GM21825 (cell line): Measurements from ENCODE around the gene MLLT3.

Source experiments
- ATAC-seq: cut with Tn5 transposase; IDR thresholded peaks from one replicate; pipeline ENCODE4 v1.9.1; 2021; ENCODE audit warnings: mild to moderate bottlenecking, moderate library complexity; ENCODE audit not compliant: unreplicated experiment

Gene MLLT3

DNA sequence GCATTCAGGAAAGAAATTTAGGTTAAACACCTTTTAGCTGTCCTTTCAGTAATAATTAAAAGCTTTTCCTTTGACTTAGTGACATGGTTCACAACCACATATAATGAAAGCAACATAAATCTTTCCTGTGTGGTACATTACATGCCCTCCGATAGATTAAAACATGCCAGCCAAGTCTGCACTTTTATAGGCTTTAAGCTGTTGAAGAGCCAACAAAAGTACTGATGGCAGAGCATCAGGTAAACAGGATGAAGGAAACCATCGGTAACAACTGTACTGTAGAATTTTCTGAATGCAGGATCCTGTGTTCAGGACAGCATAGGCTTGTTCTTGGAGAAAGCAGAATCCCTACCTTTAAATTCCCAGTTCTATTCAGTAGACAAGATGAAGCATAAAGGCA lies 226.6 kb downstream of the MLLT3 start:
- no peak for ATAC-seq

DNA sequence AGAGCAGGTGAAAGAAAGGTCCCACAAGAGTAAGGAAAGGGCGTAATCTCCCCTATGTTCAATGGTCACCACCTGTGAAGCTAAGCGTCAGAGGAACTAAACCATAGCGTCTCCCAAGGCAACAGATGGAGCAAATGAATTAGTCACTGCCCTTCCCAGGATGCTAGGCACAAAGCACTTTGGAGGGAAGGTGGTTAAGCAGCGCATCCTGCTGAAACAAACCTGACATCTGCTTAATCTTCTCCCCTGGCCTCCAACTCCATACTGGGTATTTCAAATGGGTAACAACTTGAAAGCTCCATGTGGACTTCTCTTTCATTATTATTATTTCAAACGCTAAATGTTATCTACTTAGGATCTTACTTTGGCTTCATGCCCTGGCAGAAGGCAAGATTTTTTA lies 227.3 kb downstream of the MLLT3 start:
- ATAC-seq = no peak

DNA sequence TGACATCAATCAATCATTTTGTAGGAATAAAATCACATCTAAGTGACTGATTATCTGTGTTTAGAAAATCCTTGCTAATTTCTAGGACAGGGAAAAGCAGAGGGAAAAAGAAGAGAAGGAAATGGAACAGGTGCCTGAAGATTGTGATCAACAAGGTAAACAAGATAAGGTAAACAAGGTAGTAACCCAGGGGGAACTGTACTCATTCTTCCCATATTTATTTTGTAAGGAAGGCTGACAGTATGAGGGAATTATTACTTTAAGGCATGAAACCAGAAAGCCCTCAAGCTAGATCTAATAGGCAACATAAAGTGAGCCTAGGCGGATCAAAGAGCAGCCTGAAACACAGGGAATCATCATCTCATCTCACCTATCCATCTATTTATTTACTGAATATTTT lies 231.1 kb downstream of the MLLT3 start:
- no peak for ATAC-seq

DNA sequence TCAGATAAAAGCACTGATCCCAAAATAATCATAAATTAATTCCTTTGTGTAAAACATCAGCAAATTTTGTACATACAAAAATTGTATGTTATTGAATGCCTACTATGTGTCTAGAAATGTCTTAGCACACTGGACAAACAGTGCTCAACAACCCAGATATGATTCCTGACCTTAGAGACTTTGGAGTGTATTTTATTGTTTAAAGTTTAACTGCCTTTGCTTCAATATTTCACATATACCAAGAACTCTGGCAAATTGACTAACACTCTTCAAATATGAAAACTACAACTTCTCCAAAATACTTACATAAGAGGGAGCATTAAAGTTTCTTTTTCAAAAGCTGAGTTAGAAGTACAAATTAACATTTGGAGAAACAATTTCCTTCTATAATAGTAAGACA lies 231.9 kb downstream of the MLLT3 start:
- ATAC-seq = no peak

DNA sequence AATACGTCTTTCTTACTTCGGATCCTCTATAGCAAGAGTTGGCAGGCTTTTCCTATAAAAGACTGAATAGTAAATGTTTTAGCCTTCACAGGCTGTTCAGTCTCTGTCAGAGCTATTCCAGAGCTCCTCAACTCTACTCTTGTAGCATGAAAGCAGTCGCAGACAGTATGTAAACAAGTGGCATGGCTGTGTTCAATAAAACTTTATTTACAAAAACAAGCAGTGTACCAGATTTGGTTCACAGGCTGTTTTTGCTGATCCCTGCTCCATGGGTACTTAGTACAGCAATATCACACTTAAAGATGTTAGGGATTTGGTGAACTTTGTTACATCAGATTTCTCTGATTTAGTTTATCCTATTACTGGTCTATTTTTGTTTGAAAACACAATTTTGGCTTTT lies 235.2 kb downstream of the MLLT3 start:
- ATAC-seq = no peak

DNA sequence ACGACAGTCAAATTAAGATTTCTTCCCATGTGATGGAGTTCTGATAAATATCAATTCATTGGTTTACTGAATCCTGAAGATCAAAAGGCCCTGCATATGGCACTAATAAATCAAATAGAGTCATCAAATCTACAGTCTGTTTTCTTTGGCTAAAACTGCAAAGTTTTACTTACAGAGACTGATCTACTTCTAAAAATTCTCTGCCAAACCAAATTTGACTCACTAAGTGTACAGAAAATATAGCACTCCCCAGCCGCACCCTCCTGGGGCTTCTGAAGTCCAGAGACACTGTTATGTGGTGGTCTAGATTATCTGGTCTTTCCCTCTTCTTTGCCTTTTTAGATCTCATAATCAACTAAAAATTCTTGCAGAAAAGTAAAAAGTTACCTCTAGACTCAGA lies 237.7 kb downstream of the MLLT3 start:
- no peak for ATAC-seq

DNA sequence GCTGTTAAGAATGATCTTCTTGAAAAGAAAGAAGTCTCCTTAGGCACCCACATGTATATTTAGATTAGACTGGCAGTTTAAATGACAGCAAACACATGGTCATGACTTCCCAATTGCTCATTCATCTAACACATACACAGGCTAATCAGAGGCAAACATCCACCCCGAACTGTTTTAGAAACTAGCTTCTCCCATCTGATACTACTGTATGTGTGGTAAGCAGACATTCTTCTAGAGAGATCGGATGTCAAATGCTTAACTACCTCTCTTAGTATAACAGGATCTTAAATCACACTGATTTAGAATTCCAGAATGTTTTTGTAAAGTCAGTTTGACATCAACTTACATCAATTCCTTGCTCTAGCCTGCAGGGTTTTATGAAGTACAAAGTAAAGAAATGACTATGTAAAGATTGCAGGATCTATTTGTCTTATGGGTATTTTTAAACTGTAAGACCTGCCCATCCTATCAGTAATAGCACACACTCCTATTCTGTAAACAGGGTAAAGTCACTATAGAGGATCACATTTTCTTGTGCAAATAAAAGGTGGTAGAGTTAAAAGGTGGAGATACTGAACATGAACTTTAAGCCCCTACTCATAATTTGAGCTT lies 239.7 kb downstream of the MLLT3 start:
- ATAC-seq = peak; percentile 50

DNA sequence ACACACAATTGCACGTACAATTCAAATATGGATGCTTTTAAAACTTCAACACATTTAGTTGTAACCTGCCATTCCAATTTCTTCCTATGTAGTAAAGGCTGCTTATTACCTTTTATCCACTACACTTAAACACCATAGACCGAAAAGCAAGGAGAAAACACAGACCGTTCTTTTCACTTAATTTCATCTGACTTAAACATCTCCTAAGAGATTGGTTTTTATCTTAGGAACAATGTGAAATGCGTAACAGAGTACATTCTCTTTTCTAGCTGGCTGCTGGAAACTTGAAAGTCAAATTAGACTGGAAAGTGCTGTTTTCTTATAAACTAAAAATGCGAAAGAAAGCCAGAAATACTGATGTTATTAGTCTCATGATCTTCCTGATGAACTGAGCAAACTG lies 241.8 kb downstream of the MLLT3 start:
- ATAC-seq = no peak

DNA sequence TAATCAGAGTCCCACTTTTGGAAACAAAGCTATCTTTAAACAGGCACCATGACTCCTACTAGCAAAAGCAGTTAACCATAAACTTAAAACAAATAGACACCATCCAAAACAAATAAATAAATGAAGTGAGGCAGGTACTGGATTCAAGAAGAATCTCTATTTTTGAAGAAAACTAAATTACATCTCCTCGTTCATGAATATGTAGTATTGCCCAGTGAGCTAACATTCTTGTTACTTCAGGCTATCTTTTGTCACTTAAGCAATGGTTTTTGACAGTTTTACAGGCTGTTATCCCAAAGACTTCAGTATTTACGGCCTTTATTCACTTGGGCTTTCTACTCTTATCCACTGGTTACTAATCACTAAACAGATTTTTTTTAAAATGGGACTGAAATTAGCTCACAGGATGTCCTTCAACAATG lies 242.5 kb downstream of the MLLT3 start:
- no peak for ATAC-seq

DNA sequence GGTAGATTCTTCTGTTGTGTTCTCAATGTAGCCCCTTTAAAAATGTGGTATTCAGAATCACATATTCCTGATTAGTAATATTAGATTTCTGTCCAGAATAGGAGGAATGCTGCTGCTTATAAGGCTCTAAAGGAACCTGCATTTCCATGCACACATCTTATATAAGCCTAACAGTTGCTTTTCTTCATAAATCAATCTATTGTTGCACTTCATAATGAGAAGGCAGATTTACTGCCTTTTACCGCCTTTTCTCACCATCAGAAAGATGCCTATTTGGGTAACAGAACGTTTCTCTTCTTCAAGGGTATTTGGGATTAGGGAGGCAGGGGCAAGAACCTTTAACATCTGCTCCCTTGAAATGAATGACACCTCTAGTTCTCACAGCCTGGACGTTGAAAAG lies 243.4 kb downstream of the MLLT3 start:
- ATAC-seq = no peak

DNA sequence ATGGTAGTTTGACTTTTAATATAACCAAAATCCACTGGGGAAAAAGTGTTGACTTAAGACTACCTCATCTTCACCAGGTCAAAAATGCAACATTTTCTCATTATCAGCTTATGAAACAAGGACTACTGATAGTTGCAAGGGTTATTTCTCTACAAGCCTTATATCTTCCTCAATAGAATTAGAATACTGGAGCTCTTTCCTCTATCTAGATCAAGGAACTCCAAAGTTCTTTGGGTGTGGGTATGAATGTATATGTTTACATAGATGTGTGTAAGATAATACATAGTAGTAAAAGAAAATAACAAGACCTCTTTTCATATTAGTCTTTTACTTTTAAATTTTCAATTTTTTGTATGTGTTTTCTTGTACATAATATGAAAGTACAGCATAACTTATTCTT lies 244.5 kb downstream of the MLLT3 start:
- no peak for ATAC-seq

DNA sequence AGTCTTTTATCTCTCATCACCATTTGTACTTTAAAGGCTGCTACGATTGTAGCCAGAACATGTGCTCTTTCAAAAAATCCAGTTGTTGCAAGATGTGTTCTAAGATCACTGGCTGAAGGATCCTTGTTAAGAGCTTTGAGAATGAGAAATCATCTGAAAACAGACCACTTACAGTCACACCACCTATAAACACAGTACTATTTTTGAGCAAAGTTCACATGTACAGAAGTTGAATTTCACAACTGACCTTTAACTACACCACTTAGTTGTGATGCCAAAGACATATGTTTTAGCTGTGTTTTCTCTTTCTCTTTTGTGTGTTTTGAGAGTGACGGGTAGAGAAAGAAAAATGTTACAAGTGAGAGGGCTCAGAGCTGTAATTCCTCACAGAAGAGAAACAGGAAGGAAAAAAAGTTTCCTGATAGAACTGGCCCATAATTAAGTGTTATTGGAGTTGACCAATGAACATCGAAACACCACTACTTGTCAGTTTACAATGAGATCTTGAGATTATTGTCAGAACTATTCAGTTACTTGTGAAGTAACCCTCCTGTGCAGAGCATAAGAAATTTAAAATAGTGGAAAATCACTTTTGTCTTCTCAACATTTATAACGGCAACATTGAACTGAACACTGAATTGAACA lies 245.4 kb downstream of the MLLT3 start:
- no peak for ATAC-seq

DNA sequence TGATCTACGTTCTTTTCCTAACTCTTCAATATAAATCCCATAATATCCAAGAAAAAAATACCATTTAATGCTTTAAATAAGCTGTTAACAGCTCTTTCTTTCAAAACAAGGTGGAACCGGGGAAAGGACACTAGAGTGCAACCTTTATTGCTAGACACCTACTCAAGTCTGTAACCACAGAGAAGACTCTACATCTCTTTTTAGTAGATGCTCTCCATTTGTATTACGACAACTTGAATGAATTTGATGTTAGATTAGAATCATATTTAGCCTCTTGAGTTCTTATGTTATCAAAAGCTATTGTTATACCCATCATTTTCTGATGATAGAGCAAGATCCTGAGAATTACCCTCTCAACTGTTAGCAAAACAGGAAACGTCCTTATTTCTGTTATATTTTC lies 246.3 kb downstream of the MLLT3 start:
- ATAC-seq = no peak

DNA sequence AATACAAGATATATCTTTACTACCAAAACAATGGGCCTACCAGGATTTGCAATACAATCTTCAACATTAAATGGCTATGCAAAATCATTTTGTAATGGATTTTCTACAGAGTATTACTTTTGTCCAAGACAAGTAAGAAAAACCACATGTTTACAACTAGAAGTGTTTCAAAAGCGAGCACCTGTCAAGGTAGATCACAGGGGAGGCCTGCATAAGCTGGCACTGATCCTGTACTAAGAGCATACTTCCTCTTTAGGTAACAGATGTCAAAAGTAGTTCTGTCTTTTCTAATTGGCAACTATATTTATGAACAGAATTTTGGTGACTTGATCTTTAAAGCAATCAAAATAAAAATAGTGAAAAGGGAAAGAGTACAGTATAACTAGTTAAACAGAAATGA lies 249.0 kb downstream of the MLLT3 start:
- no peak for ATAC-seq

DNA sequence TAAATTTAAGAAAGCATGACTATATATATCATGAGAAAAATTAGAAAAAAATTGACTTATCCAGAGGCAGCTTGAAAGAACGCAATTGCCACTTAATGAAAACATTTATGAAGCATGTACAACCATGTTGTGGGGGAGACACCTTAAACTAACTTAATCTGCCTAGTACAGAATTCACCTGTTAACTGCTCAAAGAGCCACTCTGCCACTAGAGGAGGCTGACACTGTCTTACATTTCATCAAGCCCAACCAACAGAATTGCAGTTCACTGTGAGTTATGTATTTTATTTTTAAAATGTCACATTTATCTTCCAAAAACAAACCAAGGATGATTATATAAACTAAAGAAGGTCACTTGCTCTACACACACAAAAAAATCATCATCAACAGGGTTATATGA lies 252.9 kb downstream of the MLLT3 start:
- no peak for ATAC-seq

DNA sequence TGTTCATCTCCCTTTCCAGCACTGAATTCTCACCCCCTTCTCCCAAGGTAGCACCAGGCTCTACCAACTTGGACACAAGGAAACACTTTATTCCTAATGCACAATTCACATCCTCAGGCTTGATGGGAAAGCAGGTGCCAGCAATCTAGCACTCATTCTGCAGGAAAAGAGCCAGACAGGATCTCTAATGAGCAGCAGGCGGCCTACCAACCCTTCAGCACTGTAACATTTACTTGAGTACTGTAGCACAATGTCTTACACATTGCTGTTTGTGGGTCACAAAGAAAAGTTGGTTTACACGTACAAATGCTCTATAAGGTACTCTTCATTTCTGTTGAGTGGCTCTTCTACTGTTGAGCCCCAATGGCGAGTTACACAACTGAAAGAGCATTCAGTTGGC lies 254.4 kb downstream of the MLLT3 start:
- ATAC-seq = no peak

DNA sequence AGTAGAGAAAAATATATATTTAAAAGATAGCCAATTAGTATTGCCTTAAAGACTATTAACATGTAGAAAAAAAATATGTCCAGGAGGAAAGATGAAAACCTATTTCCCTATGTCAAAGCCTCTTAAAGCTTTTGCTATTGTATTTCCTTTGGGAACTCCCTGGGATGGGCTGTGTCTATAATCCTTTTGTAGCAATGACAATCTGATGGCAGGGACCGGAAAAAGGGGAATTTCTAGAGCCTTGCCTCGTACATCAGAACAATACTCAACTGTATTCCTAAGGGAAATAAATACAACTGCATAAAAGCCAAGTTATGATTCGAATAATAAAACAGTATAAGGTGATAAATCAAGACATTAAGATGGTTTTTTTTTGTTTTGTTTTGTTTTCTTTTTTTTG lies 257.3 kb downstream of the MLLT3 start:
- ATAC-seq = no peak

DNA sequence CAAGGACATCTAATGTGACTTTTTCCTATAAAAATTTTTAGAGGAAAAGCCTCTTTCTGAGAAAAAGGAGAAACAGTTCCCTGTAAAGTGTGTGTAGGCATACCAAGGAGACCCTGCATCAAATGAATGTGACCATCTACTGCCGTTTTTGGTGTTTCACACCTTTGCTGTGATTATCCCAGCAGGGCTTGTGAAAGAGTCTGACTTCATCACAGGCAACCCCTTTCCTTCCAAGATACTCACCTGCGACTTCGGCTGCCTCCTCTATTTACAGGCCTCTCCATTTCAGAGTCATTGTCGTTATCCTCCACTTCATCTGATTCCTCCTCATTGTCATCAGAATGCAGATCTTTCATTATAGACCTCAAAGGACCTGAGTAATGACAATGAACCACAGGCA lies 259.1 kb downstream of the MLLT3 start:
- ATAC-seq = no peak

DNA sequence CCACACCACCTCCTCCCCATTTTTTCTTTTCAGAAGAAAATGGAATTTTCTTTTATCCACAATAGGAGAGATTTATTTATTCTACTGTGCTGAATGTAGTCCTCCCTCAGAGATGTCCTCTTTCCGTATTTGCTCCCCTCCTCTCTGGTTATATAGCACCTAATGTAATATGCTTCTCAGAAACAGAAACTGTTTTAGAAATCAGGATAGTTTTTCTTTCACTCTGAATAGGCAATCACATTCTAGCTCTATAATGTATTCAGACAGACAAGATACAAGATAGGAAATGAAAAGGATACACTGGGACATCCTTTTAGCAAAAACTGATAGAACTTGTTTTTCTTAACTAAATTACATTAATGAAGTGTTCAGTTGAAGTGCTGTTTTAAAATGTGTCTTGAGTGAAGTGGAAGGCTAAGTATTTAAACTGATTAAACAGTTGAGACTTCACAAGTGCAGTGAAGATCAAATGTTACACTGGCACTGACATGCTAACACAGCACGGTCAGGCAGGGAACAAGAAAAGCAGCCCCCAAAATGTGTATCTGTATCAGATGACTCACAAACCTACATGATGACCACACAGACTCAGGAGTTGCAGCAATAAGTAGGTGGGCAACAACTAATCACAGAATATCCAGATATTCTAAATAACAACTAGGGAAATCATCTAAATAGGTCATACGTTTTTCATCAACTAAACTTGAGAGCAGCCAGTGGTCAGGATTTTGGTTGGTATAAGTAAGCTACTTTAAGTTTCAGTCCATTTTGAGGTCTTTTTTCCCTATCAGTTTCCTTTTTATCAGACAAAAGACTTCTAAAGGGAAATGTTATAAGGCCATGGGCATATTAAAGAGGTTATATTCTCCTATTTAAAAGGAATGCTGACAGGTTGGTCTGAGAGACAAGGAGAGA lies 260.4 kb downstream of the MLLT3 start:
- ATAC-seq = no peak

DNA sequence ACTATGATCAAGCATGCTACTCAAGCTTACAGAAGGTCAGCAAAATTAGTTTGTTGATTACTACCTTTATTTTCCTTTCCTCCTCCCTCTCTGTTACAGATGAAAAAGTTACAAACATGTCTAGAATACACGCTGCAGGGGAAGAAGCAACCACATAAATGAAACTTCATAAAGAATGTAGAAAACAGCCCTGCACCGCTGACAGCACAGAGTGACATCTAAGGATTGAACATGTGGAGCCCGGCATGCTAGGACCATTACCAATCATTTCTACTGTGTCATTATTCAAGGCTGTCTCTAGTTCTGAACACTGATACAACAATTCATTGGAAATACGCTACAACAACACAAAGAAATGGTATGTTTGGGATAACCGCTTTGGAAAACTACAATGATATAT lies 261.1 kb downstream of the MLLT3 start:
- ATAC-seq = no peak

DNA sequence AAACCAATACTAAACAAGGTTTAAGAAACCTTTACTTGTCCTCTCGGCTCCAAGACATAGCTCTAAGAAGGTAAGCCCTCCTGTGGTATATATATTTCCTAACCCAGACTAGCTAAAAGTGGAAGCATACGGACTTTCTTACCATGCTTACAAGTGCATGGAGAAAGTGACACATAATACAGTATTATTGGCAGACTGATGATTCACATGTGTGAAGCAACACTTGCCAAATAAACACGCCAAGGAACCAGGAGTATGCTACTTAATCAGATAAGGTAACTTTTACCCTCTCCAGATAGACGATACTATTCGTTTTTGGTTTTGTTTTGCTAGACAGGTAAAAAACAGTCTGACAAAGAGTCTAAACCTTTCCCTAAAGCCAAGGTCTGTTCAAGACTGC lies 264.1 kb downstream of the MLLT3 start:
- ATAC-seq = no peak

DNA sequence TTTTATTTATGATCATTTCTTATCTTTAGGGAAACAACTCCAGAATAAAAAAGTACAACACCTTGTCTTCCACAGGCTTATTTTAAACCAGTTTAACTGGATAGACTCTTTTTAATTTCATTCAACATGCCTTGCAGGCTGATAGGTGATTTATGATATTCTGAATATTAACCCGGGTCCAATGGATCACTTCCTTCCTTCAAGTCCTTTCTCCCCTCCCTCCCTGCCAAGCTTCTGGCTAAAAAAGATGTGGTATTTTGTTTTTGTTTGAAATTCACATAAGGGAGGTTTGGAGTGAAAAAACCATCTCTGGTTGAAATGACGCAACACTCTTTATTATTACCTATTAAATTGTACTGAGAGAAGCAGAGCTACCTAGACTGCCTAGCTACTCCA lies 265.3 kb downstream of the MLLT3 start:
- ATAC-seq = no peak
